HUDEP-2 (cell line): ENCODE data around the gene AAK1.
A peak's percentile ranks its signal among the peaks of the same experiment; 100 is the strongest.

Experiments used
- DNase-seq, 76 experiments: peaks; one replicate each; lab custom pipeline; 2025; ENCODE audit not compliant: unreplicated experiment in 76 of 76; lab: John Stamatoyannopoulos, UW

Gene AAK1

DNA sequence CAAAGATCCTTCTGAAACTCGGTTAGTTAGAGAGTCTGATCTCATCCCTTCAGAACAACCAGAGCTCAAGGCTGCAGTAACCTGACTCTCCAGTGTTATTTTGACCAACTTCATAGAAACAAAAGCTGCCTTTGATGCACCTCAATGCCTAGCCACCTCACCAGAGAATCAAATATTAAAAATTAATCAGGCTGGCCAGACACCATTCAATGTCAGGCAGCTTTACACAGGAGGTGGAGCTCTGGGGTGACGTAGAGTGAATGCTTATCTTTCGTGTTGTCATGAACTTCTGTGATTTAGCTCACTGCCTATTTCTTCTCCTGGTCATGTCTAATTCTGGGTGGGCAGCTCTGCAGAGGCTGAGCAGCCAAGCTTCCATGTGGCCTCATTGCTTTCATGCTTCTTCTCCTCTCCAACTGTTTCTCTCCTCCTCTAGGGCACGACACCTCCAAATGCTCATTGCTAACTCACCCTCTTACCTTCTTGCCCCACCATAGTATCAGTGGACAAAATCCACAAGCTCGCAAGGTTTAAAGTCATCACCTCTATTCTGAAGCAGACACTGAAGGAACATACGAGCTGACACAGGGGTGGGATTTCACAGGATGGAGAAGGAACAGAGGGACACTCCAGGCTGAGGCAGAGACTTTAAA lies 39.4 kb downstream of the AAK1 start:
- DNase-seq: peak in 15 of 76 experiments; percentile 7 to 41 (median 25)

DNA sequence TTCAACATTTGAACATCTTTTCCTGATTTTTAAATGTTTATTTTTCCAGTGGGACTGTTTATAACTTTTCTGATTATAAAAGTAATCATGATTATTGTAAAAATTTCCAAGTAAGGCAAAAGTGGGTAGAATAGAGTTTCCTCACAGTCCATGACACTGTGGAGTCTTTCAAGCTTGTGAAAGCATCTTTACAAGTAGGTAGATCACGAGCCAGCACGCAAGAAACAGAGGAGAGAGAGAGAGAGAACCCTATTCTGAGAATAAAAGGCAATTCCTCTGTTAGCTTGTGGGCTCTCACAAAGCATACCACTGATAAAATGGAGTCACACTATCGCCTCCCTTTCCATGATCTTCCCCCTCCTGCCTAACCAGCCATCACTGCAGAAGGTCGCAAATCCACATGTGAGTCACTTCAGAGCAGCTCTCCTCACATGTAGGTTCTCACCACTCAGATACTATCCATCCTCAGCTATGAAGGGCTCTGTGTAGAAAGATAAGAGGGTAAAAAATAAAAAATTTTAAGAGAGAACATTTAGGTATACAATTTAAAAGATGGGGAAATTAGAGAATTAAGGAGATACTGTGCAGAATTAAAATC lies 40.3 kb downstream of the AAK1 start:
- DNase-seq: peak in 40 of 76 experiments; percentile 5 to 65 (median 26)

DNA sequence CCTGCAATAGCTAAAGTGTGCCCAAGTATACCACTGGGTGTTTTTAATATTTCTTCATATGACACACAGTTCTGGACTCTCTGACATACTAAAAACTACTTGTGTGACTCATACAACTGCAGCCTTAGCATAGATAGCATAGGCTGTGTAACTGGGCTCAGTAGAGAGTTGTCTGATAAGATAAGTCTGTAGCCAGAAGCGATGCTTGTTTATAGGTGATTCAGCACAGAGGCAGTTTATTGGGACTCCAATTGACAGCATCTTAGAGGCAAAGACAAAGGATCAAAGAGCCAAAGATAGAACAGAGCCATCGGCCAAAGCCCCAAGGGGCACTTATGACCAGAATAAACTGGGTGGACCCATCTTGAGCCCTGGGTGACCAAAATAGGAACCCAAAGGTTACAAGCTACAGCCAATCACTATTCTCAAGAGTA lies 42.3 kb downstream of the AAK1 start:
- DNase-seq: peak in 60 of 76 experiments; percentile 5 to 92 (median 70)

DNA sequence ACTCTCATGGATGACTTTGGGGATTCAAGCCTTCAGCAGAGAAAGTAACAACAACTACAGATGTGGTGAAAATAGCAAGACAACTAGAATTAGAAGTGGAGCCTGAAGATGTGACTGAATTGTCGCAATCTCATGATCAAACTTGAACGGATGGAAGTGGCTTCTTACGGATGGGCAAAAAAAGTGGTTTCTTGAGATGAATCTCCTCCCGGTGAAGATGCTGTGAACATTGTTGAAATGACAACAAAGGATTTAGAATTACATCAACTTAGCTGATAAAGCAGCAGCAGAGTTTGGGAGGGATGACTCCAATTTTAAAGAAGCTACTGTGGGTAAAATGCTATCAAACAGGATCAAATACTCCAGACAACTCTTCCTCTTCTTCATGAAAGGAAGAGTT lies 43.1 kb downstream of the AAK1 start:
- DNase-seq: no peak

DNA sequence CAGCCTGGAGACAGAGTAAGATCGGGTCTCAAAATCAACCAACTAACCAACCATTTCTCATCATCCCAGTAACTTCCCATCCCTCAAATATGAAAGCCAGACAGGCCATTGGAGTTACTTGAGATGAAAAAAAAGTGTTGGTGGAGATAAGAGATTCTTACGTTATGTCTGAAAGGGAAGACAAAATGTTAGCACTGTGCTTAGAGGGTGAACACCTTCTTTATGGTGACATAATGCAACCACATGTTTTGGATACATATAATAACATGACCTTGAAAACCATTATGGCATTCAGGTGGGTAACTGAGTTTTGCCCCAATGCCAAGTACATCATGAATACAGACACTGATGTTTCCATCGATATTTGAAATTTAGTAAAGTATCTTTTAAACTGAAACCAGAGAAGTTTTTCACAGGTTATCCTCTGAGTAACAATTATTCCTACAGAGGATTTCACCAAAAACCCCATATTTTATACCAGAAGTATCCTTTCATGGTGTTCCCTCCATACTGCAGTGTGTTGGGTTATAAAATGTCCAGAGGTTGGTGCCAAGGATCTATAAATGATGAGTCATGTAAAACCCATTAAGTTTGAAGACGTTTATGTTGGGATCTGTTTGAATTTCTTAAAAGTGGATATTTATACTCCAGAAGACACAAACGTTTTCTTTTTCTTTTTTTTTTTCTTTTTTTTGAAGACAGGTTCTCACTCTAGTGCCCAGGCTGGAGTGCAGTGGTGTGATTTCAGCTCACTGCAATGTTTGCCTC lies 45.5 kb downstream of the AAK1 start:
- DNase-seq: no peak

DNA sequence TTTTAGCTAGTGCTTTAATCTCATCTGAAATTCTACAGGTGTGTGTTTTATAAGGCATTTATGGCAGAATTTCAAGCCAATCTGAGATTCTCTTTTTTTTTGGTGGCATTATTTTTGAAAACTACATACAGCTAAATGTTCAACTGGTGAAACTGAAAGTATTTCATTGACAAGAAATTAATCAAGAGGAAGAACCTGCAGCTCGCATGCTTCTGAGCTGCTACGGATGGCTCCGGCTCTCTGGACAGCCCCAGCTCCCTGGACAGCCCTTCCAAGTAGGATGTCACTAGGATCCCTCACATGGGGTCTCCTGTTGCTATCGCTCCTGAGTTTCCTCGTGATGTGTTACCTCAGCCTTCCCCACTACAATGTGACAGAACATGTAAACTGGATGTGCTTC lies 46.4 kb downstream of the AAK1 start:
- DNase-seq: no peak

DNA sequence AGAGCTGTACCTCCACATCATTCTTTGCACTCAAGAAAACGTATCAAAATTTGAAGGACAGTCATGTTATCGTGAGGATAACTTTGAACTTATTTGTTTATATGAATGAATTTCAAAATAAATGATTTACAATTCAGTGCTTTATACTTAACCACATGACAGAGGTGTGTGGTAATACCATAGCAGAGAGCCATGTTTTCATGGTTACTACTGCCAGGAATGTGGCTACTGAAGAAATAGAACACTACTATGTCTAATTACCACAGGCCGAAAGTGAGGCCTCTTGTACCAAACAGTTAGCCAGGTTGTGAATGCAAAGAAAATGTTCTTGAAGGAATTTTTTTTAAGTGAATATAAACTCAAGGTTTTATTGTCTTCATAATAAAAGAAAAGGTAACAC lies 49.2 kb downstream of the AAK1 start:
- no peak for DNase-seq

DNA sequence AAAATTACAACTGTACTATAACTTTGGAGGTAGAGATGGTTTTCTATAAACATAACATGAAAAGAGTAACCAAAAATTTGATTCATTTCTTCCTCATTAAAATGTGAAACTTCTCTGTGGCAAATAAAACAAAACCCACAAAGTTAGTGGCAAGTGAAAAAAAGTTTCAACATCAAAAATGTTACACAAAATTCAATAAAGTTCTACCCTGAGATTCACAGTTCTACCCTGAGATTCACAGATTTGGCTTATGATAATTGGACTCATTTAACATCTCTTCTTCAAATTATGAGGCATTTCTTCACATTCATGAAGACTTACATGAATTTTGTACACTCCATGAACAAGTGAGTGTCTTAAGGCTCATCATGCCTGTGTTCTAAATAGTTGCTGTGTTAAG lies 51.0 kb downstream of the AAK1 start:
- no peak for DNase-seq

DNA sequence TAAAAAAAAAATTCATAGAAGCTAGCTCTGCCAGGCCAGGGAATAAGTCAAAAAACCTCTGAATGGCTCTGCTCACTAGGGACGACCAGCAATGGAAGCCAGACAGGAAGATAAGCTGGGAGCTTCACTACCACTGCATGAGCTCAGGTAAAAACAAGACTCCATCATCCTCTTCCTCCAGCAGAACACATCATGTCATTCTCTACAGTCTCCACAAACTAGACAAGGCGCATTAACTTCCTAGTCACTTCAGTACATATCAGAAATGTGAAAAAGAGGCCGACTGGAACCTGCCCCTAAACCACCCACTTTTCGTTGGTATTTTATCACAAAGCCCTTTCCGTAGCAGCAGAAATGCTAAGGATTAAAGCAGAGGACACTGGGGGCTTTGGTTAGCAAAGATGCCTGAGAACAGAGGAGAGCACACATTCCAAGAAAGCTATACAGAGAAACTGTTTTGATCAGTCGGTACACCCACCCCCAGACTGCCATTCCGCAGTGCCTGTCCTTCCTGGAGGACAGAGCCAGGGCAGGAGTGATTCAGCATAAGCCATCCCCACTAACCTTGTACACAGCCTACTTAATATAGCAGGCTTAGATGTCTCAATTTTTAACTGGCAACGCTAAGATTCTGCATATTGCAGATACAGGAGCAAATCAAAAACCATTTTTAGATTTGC lies 53.4 kb downstream of the AAK1 start:
- DNase-seq: no peak

DNA sequence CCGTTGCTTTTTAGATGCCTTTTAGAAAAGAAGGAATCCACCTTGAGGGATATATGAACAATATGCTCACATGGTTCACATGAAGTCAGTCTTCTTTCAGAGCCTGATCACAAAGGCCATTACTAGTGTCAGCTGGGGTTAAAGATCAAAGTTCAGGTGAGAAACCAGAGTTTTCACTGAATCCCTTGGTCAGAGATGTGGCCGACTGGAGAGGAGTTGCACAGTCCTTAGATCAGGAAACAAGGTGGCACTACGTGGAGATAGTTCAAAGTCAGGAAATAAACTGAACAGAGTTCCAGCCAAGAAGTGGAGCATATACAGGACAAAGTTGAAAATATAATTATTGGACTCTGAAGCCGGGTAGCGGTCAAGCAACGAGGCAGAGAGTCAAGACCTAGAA lies 54.6 kb downstream of the AAK1 start:
- DNase-seq: no peak

DNA sequence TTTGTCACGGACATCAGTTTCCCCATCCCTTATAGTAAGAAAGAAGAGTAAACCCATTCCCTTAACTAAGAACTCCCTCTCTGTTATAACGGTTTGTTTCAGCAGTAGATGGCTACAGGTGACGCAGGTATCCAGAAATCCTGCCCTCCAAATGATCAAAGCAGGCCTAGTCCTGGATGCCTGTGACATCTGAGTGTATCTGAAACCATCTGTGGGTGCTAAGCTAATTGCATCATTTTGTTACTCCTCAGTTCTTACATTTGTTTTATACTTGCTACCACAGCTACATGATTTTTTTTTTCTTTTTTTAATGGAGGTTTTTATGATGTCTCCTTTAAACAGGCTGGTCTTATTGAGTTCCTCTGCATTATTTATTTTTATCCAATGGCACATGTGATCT lies 55.1 kb downstream of the AAK1 start:
- no peak for DNase-seq

DNA sequence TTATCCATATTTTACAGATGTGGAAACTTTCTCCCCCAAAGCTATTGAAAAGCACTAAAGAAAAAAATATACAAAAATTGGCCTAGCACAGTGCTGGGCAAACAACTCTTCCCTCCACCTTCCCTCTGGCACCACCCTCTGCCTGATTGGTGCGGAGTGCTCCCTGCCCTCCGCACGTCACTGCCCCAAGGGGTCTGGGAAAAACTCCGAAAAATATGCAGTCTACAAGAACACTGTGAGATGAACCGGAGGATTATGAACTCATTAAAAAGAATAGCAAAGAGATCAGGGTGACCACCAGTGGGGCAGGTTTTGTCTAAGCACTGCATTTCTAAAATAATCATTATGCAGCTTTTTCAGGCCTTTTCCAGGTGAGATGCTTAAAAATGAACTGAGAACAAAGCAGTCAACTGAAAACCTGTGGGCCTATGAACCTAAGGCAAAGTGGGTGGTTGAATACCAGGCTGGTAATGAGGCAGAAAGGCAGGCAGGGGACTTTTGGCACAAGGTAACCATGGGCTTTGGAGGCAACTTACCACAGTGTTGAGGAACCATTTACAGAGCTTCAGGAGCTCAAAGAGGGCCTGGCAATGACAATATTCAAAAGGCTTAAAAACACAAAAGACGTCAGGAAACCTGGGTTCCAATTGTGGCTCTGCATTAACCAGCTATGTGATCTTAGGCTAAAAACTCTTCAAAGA lies 57.5 kb downstream of the AAK1 start:
- no peak for DNase-seq

DNA sequence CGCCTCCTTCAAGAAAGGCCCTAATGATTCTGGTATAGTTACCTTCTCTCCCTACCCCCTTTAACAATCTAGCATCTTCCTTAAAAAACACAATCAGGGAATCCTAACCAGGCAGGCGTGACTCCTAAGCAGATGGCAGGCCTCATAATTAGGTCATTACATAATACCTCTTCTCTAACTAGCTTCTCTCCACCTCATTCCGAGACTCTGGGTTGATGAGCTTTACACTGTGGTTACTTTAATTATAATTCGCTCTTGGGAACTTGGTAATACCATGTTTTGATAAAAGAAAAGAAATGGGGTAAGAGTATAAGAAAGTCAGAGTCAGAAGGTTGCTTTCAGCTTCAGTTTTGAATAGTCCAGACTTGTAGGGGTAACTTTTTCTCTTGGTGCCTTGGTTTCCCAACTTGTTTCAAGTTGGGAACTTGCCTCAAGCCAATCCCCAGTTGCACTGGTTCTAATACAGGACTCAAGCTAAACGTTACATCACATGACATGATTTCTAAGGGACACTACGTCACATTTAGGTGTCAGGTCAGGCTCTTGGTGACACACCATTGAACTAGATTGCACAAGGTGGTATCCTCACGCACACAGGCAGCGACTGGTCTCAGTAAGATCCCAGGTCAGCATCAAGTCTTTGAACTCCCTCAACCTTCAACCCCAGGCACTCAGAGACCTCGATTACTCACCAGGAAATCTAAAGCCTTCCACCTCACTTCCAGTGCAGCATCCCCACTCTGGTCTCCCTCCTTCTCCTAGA lies 59.2 kb downstream of the AAK1 start:
- DNase-seq: no peak

DNA sequence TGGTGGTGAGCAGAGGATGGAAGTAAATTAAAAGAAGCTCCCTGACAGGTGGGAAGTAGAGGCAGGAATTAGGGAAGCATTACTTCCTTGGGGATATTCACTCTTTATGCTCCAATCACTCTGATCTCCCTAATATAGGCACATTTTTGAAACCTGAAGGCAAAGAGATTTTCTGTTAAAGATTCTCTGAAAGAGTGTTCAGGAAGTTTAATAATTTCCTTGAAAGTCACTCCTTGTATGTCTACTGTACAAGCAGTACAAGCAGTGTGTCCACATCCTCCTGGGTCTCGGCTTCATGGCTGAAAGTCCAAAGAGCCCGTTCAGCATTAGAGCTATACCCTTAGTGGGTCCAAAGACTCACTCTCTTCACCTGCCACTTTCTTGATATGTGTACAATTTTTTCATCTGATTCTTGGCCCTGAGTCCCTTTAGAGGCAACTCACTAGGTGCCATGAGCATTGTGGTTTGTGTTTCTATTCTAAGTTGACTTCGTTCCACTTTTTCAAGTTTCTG lies 60.2 kb downstream of the AAK1 start:
- peak in 1 of 76 experiments; percentile 13 for DNase-seq

DNA sequence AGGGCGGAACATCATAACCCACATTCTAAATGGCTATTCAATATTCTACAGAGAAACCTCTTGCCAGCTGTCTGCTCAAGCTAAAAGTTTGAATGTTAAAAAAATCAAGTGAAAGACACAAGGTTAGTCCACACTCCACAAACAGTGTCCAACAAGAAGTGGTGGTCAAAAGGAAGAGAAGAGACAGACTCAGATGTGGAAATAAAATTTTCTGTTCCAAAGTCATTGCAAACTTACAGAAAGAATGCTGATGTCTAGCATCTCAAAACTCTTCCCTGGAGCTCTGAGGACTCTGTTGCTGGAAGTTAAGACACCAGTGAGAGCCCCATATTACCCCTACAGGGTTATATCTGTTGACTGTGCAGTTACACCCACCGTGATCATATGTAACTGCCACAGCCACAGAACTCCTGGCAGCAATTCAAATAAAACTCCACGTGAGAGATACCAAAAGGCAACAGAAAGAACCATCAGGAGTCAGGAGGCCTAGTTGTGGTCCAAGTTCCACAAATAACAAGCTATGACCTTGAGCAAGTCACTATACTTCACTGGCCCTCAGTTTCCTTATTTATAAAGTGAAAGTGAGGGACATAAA lies 60.9 kb downstream of the AAK1 start:
- DNase-seq: peak in 71 of 76 experiments; percentile 10 to 93 (median 70)

DNA sequence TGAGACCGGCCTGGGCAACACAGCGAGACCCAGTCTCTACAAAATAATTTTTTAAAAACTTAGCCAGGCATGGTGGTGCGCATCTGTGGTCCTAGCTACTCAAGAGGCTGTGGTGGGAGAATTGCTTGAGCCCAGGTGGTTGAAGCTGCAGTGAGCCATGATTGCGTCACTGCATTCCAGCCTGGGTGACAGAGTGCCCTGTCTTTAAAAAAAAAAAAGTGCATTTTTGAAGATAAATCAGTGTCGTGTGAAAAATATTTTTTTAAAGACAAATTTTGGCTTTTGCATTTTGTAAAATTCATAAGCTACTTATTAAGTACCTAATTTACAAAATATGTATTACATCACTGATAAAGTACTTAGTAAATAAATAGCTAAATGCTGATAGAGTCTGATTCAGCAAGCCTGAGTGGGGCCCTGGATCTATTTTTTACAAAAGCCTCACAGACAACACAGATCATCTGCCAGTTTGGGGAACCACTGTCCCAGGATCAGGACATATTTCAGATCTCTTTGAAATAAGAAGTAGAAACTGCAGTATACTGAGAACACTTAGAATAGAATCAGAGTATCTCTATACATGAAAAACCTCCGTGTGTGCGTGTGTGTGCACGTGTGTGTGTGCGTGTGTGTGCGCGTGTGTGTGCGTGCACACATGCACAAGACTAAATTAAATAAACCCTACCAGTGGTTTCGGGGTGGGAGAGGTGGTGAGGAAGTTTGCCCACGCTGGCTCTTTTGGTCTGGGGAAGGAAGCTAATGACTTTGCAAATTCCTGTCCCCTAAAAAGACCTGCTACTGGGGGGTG lies 61.6 kb downstream of the AAK1 start:
- DNase-seq: peak in 18 of 76 experiments; percentile 1 to 66 (median 34)

DNA sequence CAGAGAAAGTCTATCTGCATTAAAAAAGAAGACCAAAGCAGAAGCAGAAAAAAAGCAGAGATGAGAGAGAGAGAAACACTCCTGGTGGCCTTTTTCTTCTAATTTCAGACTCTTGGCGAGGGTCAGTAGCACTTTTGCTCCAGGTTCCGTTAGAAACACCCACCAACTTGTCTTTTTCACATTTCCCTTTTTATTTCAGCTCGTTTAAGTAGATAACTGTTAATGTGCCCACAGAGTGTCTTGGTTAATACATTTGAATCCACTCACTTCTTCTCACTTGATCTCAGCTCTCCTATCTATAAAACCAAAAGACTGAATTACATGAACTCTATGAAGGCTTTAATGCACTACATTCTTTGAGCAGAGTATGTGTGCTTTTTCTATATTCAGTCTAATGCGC lies 63.1 kb downstream of the AAK1 start:
- DNase-seq: no peak

DNA sequence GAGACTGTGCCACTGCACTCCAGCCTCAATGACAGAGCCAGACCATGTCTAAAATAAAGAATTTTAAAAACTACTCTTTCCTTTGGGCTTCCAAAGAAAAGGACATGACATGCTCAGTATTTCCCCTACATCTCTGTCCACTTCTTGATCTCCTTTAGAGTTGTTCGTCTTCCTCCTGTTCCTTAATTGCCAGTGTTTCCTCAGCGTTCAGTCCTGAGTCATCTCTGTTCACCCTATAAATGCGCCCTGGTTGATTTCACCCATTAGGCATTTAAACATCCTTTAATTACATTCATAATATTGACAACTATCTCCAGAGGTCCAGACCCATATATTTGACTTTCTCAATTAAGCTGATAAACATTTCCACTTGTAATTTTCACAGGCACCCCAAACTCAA lies 64.0 kb downstream of the AAK1 start:
- no peak for DNase-seq

DNA sequence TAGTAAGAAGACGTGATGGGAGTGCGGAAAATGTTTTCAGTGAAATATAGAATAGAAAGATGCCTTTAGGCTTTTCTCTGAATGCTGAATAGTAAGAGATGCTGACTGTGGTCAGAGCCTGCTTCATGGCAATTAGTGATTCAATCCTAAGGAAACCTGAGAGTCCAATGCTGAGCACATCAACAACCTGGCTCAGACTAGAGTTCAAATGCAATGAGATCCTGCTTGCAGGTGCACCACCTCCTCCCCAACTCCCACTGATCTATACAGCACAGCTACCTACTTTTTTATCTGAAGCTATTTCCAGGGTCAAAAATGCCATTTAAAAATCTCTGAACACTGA lies 65.4 kb downstream of the AAK1 start:
- no peak for DNase-seq
